Esophagus muscularis mucosa (tissue), 4 donors: ENCODE data around the gene MRPS33. TPM values are rescaled to one million over a fixed set of nuclear protein-coding genes. Genes with fewer than 3 reads are reported as not detected.

Experiments used
- DNase-seq: peaks from one replicate; pipeline ENCODE4 v3.0.0-alpha.2; 2017; ENCODE audit errors: extremely low spot score
- H3K27ac ChIP-seq, 4 donors: fragments of 200-600 bp; sonication (generic); replicated peaks in 1 of 4; 1 replicate in 3 of 4; 2 replicates in 1 of 4; pipeline ENCODE4 v1.5.1; 2016 to 2019; ENCODE audit warnings: mild to moderate bottlenecking in 1 of 4
- H3K27me3 ChIP-seq, 4 donors: fragments of 200-600 bp; sonication (generic); one replicate each; pipeline versions ENCODE4 v1.5.1 to v1.6.0; 2016 to 2019
- H3K36me3 ChIP-seq, 4 donors: fragments of 200-600 bp; sonication (generic); one replicate each; pipeline ENCODE4 v1.5.1; 2016 to 2019
- H3K4me1 ChIP-seq, 4 donors: fragments of 200-600 bp; sonication (generic); one replicate each; pipeline ENCODE4 v1.5.1; 2016 to 2019
- H3K4me3 ChIP-seq, 4 donors: fragments of 200-600 bp; sonication (generic); 1 replicate in 2 of 4; 2 replicates in 2 of 4; pipeline ENCODE4 v1.5.1; 2016 to 2019; ENCODE audit warnings: mild to moderate bottlenecking in 4 of 4, moderate library complexity in 1 of 4
- H3K9me3 ChIP-seq, 4 donors: fragments of 200-600 bp; sonication (generic); 1 replicate in 3 of 4; 2 replicates in 1 of 4; pipeline ENCODE4 v1.5.1; 2016 to 2019
- EP300 ChIP-seq: sonication (generic); formaldehyde crosslinking; IDR thresholded peaks from one replicate; pipeline ENCODE4 v1.6.1; 2017; ENCODE audit warnings: antibody characterized with exemption
- POLR2A ChIP-seq: fragments of 450-650 bp; IDR thresholded peaks from one replicate; pipeline ENCODE4 v1.6.1; 2017; ENCODE audit warnings: antibody characterized with exemption, moderate library complexity, mild to moderate bottlenecking, low read depth
- POLR2AphosphoS5 ChIP-seq, 2 donors: sonication (generic); formaldehyde crosslinking; IDR thresholded peaks; one replicate each; pipeline ENCODE4 v1.6.1; 2017; ENCODE audit warnings: antibody characterized with exemption in 2 of 2
- WGBS: methylation state at CpG from one replicate; pipeline ENCODE4 v1.1.5; 2018; 5-methylcytosine and 5-hydroxymethylcytosine counted together
- intact Hi-C: fragments of 100-400 bp; cut with DNase I; formaldehyde crosslinking; loops from one replicate; pipeline ENCODE4 v1.15.1; 2023
- total RNA-seq, 4 donors: library from RNA; depleted of rRNA; stranded (reverse); fragments of >200 nt; gene quantifications; one replicate each; pipeline versions ENCODE4 v1.1.0 to v1.2.1, GENCODE V29; 2016
- TF ChIP-seq, protein P1 (sequence below), 3 experiments: fragments of 200-600 bp in 2 of 3; fragments of 450-650 bp in 1 of 3; sonication (generic) in 2 of 3; IDR thresholded peaks; one replicate each; pipeline ENCODE4 v1.5.1; 2017 to 2019; ENCODE audit warnings: antibody characterized with exemption in 3 of 3, mild to moderate bottlenecking in 2 of 3, moderate library complexity in 1 of 3

The MRPS33 gene
- total RNA-seq, 4 donors from 2014 or later: 13.6 to 27.8 (median 25.3) TPM

DNA sequence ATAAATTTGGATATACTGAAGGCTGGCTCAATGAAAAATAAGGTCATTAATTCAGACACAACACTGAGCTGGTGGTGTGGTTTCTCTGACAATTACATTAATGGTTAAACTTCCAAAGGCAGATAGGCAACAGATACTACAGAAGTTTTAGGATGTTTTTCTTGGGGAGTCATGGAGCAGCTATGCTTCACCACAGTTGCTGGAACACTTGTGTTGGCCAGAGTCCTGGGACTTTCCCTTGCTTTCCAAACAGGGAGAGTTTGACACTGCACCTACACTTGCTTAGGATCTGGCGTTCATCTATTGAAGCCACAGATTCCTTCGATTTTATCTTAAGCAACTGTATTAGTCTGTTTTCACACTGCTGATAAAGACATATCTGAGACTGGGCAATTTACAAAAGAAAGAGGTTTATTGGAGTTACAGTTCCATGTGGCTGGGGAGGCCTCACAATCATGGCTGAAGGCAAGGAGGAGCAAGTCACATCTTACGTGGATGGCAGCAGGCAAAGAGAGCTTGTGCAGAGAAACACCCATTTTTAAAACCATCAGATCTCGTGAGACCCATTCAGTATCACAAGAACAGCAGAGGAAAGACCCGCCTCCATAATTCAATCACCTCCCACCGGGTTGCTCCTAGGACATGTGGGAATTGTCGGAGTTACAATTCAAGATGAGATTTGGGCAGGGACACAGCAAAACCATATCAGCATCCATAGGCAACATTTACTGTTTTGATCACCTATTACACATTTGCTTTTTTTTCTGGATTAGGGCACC is 31.3 kb upstream of the MRPS33 start:
- 75% methylated on average over 7 of the region's 7 CpGs for WGBS
- TF ChIP-seq, protein P1, sequence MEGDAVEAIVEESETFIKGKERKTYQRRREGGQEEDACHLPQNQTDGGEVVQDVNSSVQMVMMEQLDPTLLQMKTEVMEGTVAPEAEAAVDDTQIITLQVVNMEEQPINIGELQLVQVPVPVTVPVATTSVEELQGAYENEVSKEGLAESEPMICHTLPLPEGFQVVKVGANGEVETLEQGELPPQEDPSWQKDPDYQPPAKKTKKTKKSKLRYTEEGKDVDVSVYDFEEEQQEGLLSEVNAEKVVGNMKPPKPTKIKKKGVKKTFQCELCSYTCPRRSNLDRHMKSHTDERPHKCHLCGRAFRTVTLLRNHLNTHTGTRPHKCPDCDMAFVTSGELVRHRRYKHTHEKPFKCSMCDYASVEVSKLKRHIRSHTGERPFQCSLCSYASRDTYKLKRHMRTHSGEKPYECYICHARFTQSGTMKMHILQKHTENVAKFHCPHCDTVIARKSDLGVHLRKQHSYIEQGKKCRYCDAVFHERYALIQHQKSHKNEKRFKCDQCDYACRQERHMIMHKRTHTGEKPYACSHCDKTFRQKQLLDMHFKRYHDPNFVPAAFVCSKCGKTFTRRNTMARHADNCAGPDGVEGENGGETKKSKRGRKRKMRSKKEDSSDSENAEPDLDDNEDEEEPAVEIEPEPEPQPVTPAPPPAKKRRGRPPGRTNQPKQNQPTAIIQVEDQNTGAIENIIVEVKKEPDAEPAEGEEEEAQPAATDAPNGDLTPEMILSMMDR (IDR thresholded peaks at IDR 0.05): no peak
- no peak for TF ChIP-seq EP300
- TF ChIP-seq POLR2A: no peak
- TF ChIP-seq POLR2AphosphoS5 (IDR thresholded peaks at IDR 0.05): no peak
- Histone ChIP-seq H3K4me1 (no peaks in the 10 kb centered on the region), H3K9me3 (no peaks in the 10 kb centered on the region), H3K27ac (no peak overlapping the region), H3K36me3 (no peaks in the 10 kb centered on the region), H3K27me3 (no peaks in the 10 kb centered on the region), H3K4me3 (no peak overlapping the region)
- no peak for DNase-seq
- intact Hi-C loops: no loop called here

DNA sequence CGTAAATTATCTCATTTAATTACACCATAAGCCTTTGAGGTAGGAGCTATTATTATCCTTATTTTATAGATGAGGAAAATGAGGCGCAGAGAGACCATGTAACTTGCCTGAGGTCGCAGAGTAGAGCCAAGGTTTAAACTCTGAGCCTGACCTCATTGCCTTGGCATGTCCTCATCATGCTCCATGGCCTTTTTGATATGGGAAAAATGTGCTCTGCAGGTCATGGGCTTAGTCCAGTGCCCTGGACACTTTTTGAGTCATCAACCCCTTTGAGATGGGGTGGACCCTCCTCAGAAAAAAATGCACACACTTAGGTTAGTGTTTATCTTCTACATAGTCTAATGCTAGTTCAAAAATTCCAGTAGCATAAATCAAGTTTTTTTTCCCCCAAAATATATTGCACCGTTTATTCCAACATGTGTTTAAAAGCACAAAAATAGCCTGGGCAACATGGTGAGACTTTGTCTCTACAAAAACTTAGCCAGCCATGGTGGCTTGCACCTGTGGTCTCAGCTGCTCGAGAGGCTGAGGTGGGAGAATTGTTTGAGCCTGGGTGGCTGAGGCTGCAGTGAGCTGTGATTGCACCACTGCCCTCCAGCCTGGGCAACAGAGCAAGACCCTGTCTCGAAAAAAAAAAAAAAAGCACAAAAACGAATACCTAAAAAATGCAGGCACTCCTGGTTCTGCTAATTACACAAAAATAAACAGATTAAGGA is 30.5 kb upstream of the MRPS33 start:
- no peak overlapping the region for H3K4me3 ChIP-seq
- no peaks in the 10 kb centered on the region for H3K4me1 ChIP-seq
- WGBS: 57% methylated on average over 7 of the region's 7 CpGs
- TF ChIP-seq EP300: no peak
- no peak for TF ChIP-seq POLR2AphosphoS5 (IDR thresholded peaks at IDR 0.05)
- TF ChIP-seq, protein P1 (IDR thresholded peaks at IDR 0.05): no peak
- no peak for TF ChIP-seq POLR2A
- H3K36me3 ChIP-seq: no peaks in the 10 kb centered on the region
- DNase-seq: no peak
- H3K27me3 ChIP-seq: no peaks in the 10 kb centered on the region
- intact Hi-C loops: no loop called here
- H3K27ac ChIP-seq: no peak overlapping the region
- no peaks in the 10 kb centered on the region for H3K9me3 ChIP-seq

DNA sequence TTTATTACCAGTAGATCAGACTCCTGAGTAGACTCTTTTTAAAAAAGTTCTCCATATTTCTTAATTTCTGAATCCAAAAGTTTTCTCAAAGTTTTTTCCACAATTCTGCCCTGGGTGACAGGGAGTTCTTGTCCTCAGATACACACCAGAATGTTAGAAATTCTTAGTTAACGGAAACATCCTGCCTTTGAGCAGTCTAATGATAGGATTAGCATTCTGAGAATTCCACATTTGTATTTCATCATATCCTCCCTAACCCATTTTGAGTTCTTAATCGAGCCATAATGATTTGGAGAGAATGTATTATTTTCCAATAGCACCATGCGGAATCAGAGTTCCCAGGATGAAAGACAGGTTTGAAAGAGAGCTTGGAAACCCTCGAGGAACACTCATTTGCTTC is 28.9 kb upstream of the MRPS33 start:
- Histone ChIP-seq H3K9me3 (no peaks in the 10 kb centered on the region), H3K4me3 (no peak overlapping the region), H3K27me3 (no peaks in the 10 kb centered on the region), H3K27ac (no peak overlapping the region), H3K4me1 (no peaks in the 10 kb centered on the region), H3K36me3 (no peaks in the 10 kb centered on the region)
- no peak for DNase-seq
- no peak for TF ChIP-seq POLR2A
- TF ChIP-seq, protein P1 (IDR thresholded peaks at IDR 0.05): no peak
- no peak for TF ChIP-seq POLR2AphosphoS5 (IDR thresholded peaks at IDR 0.05)
- TF ChIP-seq EP300: no peak
- WGBS: 66% methylated on average over 4 of the region's 4 CpGs
- intact Hi-C loops: no loop called here

DNA sequence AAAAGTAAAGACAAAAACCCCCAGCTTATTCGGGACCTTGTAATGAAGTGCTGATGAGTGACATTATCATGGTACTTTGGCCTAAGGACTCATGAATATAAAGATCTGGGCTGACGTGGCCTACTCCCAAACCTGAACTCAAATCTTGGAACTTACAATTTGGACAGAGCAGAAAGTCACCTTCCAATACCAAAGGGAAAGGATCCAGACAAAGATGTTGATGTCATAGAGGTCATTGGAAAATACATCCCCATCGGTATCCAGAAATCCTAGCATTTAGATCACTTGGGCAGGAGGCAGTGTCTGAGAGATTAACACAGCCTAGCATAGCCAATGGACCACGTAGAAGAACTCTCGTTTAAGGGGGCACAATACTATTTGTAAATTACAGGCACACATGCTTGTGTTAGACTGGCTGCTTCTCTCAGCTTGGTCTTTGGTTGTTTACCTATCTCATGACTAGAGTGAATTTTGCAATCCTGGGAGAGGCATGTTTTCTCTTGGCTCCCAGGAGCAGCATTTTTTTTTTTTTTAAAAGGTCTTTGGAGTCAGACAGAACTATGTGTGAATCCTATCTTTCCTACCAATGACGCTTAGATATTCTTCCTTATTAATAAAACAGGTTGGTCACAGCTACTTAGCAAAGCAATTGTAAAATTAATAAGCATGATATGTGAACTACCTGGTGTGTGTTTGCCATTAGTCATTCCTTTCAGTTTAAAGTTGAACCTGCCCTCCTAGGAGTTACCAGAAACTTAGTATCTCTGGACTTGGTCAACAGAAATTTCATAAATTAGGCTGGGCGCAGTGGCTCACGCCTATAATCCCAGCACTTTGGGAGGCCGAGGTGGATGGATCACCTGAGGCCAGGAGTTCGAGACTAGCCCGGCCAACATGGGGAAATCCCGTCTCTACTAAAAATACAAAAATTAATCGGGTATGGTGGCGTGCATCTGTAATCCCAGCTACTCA is 27.8 kb upstream of the MRPS33 start:
- H3K27me3 ChIP-seq: no peaks in the 10 kb centered on the region
- no peaks in the 10 kb centered on the region for H3K4me1 ChIP-seq
- H3K4me3 ChIP-seq: no peak overlapping the region
- WGBS: 82% methylated on average over 14 of the region's 14 CpGs
- intact Hi-C loops: no loop called here
- H3K9me3 ChIP-seq: no peaks in the 10 kb centered on the region
- TF ChIP-seq EP300: no peak
- TF ChIP-seq, protein P1 (IDR thresholded peaks at IDR 0.05): no peak
- TF ChIP-seq POLR2AphosphoS5 (IDR thresholded peaks at IDR 0.05): no peak
- no peak for TF ChIP-seq POLR2A
- DNase-seq: no peak
- no peaks in the 10 kb centered on the region for H3K36me3 ChIP-seq
- no peak overlapping the region for H3K27ac ChIP-seq
